HG02938 (cell line): ENCODE data around the gene GPALPP1.
"Not testable (repeated sequence)": the region's sequence is repeated elsewhere in the genome, so short reads cannot be mapped to it uniquely, and the experiment has no call there.

ENCODE experiments used
- ATAC-seq: cut with Tn5 transposase; IDR thresholded peaks from one replicate; pipeline ENCODE4 v1.9.1; 2021; ENCODE audit warnings: mild to moderate bottlenecking, moderate library complexity; ENCODE audit not compliant: unreplicated experiment

The GPALPP1 gene

GRCh38 chr13:45004096-45004495, 14.8 kb downstream of the GPALPP1 start:
- ATAC-seq: no peak

- ATAC-seq: no peak
Measured at GRCh38 chr13:45007225-45007624, 17.9 kb downstream of the GPALPP1 start.

DNA sequence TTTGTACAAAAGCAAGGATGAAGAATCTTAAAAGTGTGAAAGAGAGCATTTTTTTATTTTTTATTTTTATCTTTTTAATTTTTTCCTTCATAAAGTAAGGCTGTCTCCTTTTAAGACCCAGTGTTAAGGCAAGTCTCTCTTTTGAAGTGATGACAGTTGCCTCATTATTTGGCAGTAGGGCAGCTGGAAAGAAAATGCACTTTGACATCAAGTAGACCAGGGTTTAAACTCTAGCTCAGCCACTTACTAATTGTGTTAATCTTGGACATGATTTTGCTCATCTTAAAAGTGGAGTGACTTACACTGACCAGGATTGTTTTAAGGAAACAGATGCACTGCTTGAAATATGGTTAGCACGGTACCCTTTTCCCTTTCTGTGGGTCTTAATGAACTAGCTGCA, 18.5 kb downstream of the GPALPP1 start:
- no peak for ATAC-seq

- no peak for ATAC-seq
Measured at GRCh38 chr13:45011198-45011597, 21.9 kb downstream of the GPALPP1 start.

DNA sequence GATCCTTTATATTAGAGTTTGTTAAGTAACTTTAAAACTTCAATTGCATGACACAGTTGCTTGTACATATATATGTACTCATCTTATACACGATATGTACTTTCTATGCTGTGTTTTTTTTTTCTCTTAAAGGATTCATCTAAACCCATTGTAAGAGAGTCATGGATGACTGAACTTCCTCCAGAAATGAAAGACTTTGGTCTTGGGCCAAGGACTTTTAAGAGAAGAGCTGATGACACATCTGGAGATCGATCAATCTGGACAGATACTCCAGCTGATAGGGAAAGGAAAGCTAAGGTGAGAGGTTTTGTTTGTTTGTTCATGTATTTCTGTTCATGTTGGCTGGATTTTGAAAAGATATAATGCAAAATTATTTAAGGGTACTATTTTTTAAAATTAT, 26.0 kb downstream of the GPALPP1 start:
- no peak for ATAC-seq

DNA sequence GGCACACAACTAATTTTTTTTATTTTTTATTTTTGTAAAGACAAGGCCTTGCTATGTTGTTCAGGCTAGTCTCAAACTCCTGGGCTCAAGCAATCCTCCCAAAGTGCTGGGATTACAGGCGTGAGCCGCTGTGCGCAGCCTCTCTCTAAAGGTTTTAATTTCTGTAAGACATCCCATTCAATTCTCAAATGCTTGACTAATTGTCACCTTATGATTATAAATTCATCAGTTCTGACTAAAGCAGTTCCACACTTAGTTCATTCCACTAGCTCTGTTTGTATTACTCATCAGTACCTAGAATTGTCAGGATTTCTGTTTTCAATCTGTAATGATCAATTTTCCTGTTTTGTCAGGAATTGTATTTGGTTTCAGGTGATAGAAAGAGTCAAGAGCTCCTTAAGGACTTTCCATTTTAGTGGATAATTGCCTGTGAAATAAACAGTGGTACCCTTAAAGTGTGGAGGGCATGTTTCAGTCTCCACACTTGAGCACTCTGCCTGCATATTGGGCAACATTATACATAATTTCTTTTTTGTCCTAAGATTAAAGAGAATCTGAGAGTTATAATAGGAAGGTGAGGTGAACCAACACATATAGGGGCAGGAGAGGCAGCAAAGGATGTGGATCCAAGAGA, 27.6 kb downstream of the GPALPP1 start:
- ATAC-seq: no peak

DNA sequence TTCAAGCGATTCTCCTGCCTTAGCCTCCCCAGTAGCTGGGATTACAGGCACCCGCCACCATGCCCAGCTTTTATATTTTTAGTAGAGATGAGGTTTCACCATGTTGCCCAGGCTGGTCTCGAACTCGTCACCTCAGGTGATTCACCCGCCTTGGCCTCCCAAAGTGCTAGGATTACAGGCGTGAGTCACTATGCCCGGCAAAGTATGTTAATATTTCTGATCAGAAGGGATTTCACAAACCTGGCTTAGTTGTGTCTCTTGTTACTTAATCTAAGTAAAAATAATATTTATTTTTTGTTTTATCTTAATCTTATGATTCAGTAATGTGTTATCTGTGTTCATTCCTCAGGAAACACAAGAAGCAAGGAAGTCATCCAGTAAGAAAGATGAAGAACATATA, 30.6 kb downstream of the GPALPP1 start:
- not testable (repeated sequence) for ATAC-seq

DNA sequence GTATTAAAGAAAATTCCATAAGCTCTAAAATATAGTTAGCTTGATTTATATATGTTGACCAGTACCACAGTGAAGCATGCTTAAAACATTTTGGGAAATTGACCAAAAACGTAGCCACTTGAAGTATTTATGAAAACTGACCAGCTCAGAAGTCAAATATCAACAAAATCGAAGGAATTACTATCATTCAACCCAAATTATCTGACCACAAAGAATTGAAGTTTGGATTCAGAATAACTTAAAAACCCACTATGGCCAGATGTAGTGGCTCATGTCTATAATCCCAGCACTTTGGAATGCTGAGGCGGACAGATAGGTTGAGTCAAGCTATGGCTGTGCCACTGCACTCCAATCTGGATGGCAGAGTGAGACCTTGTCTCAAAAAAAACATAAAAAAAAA, 31.9 kb downstream of the GPALPP1 start:
- ATAC-seq: no peak

GRCh38 chr13:45024847-45025246, 35.5 kb downstream of the GPALPP1 start:
- no peak for ATAC-seq

- no peak for ATAC-seq
Measured at GRCh38 chr13:45034342-45034741, 45.0 kb downstream of the GPALPP1 start.

DNA sequence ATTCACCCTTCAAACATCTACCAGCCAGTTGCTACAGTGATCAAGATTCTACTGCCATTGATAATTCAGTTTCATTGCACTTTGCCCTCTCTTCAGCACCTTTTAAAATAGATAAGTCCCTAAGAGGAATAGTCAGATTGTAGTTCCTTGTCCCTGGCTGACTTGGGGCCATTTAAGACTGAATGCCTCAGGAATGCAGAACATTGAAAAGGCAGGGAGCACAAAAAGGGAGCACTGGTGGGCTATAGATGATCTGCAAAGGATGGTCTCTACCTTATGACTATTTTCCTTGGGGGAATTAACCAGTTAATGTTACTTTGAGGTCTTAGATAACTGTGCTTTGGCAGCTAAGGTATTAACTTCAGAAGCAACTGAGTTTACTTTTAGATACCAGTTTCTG, 46.9 kb downstream of the GPALPP1 start:
- ATAC-seq: no peak

GRCh38 chr13:45040173-45040572, 50.8 kb downstream of the GPALPP1 start:
- ATAC-seq: no peak

GRCh38 chr13:45040622-45041021, 51.3 kb downstream of the GPALPP1 start:
- no peak for ATAC-seq

DNA sequence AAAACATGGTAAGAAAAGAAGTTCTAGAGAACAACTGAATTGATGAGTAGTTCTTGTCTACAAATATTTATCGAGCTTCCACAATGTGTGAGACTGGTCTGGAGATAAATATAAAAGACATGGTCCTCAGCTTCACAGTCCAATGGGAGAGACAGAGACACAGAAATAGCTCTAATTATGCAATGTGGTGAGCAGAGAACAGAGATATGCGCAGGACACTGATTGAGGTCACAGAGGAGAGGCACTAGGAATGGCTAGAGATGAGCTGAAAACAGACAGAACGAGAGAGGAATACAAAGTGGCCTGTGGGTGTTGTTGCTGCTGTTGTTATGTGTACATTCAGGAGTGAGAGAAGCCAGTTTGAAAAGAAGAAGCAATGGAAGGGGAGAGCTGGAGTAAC, 53.2 kb downstream of the GPALPP1 start:
- ATAC-seq: no peak

GRCh38 chr13:45046445-45046844, 57.1 kb downstream of the GPALPP1 start:
- no peak for ATAC-seq

GRCh38 chr13:45047394-45048310, 58.3 kb downstream of the GPALPP1 start:
- ATAC-seq: peak; percentile 54

DNA sequence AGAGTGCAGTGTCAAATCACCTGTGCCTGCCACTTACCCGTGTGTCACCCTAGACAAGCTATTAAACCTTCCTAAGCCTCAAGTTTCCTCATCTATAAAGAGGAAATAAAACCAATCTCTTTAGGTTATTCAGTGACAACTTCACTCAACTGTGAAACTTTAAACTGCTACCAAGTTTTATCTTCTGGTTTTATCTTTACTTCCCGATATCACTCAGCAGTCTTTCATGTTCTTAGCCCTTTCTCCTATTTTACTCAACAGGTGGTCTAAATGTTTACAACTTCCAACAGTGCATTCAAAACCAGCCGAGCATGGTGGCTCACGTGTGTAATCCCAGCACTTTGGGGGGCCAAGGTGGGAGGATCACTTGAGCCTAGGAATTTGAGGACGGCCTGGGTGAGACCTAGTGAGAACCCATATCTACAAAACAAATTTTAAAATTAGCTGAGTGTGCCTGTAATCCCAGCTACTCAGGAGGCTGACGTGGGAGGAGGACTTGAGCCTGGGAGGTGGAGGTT, 59.6 kb downstream of the GPALPP1 start:
- ATAC-seq: no peak

DNA sequence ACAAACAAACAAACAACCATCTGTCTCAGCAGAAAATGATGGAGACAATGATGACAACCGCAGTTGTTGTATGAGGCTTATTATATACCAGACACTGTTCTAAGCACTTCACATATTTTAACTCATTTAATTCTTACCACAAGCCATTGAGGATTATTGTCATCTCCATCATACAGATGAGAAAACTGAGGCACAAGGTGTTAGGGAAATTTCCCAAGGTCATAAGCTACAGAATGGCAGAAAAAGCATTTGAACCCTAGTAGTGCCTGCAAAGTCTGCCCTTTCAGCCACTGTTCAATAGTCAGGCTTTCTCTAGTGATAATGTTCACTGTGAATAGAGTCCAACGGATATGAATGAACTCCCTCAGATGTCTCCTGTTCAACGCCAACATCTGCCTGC, 60.1 kb downstream of the GPALPP1 start:
- no peak for ATAC-seq

- ATAC-seq: no peak
Measured at GRCh38 chr13:45051315-45051714, 62.0 kb downstream of the GPALPP1 start.

DNA sequence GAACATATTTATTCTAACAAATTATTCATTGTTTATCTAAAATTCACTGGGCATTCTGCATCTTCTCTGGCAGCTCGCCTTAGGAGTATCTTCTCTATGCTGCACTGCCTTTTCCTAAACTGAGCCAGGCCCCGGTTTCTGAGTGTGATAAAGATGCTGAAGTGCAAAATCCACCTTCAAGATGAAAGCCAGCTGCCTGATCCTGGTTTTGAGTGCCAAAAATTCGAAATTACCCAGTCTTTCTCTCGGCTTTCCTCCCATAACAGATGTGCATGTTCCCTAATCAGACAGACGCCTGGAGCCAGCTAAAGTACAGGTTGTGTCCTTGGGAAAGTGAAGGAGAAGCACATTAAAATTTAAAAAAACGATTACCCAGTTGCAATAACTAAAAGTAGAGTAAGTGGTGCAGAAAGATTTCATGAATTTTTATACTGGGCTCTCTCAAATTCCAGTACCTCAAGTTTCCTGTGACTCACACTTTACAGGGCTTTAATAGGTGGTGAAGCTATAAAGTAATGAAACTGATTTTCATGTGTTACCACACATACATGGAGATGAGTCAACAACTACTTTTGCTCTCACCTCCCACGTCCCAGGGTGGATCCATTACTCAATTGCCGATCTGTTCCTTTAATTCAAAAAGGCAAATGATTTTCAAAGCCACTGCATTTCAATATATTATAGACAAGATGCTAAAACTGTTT, 66.0 kb downstream of the GPALPP1 start:
- peak; percentile 95 for ATAC-seq

GRCh38 chr13:45055902-45056648, 66.7 kb downstream of the GPALPP1 start:
- ATAC-seq: no peak
